Hepatocyte (in vitro differentiated cells): ENCODE measurements around the gene MRPS18C. TPM values are rescaled to one million over a fixed set of nuclear protein-coding genes. Genes with fewer than 3 reads are reported as not detected.

Experiments used
- DNase-seq: peaks from one replicate; pipeline ENCODE4 v3.0.0-alpha.2; 2016; ENCODE audit warnings: low spot score
- H2AFZ ChIP-seq: fragments of 200-600 bp; sonication (generic); 2 replicates; pipeline ENCODE4 v1.6.0; 2016; ENCODE audit warnings: antibody characterized with exemption, mild to moderate bottlenecking
- H3K27ac ChIP-seq: fragments of 200-600 bp; sonication (generic); 2 replicates; pipeline ENCODE4 v1.5.1; 2016; ENCODE audit warnings: mild to moderate bottlenecking
- H3K27me3 ChIP-seq: fragments of 200-600 bp; sonication (generic); 2 replicates; pipeline ENCODE4 v1.6.1; 2016
- H3K36me3 ChIP-seq: fragments of 200-600 bp; sonication (generic); replicated peaks from 2 replicates; pipeline ENCODE4 v1.5.1; 2016; ENCODE audit warnings: low read depth; ENCODE audit not compliant: insufficient read depth
- H3K4me1 ChIP-seq: fragments of 200-600 bp; sonication (generic); 2 replicates; pipeline ENCODE4 v1.5.1; 2016; ENCODE audit warnings: mild to moderate bottlenecking, moderate library complexity; ENCODE audit not compliant: insufficient read depth
- H3K4me2 ChIP-seq: fragments of 200-600 bp; sonication (generic); 2 replicates; pipeline ENCODE4 v1.6.0; 2016
- H3K4me3 ChIP-seq: fragments of 200-600 bp; sonication (generic); 2 replicates; pipeline ENCODE4 v1.5.1; 2016; ENCODE audit warnings: mild to moderate bottlenecking
- H3K79me2 ChIP-seq: fragments of 200-600 bp; sonication (generic); 2 replicates; pipeline ENCODE4 v1.6.0; 2017; ENCODE audit warnings: mild to moderate bottlenecking
- H3K9me2 ChIP-seq: fragments of 200-600 bp; sonication (generic); replicated peaks from 2 replicates; pipeline ENCODE4 v1.6.0; 2017; ENCODE audit warnings: mild to moderate bottlenecking; ENCODE audit not compliant: insufficient read depth
- H3K9me3 ChIP-seq: fragments of 200-600 bp; sonication (generic); 2 replicates; pipeline ENCODE4 v1.5.1; 2016; ENCODE audit warnings: low read depth, mild to moderate bottlenecking
- H4K20me1 ChIP-seq: fragments of 200-600 bp; sonication (generic); 2 replicates; pipeline ENCODE4 v1.6.0; 2016; ENCODE audit warnings: mild to moderate bottlenecking; ENCODE audit not compliant: insufficient read depth, poor library complexity, severe bottlenecking
- CTCF ChIP-seq: fragments of 200-600 bp; sonication (generic); IDR thresholded peaks from 2 replicates; pipeline ENCODE4 v1.5.1; 2016; ENCODE audit warnings: antibody characterized with exemption, mild to moderate bottlenecking; ENCODE audit not compliant: poor library complexity
- EZH2 ChIP-seq: fragments of 200-600 bp; sonication (generic); IDR thresholded peaks from 2 replicates; pipeline ENCODE4 v1.6.1; 2016; ENCODE audit warnings: antibody characterized with exemption, mild to moderate bottlenecking, borderline replicate concordance
- EZH2phosphoT487 ChIP-seq: fragments of 200-600 bp; sonication (generic); IDR thresholded peaks from one replicate; pipeline ENCODE4 v1.6.1; 2018; ENCODE audit warnings: antibody characterized with exemption, mild to moderate bottlenecking, low read depth, moderate library complexity; ENCODE audit not compliant: unreplicated experiment, severe bottlenecking
- WGBS: methylation state at CpG from one replicate; pipeline ENCODE4 v1.1.6; 2016; ENCODE audit warnings: low lambda C conversion rate; ENCODE audit errors: missing lambda C conversion rate; 5-methylcytosine and 5-hydroxymethylcytosine counted together
- polyA plus RNA-seq: library from polyadenylated mRNA; unstranded; fragments of >200 nt; fragmentation: Nextera tagmentation; extraction: Ambion mirVana; gene quantifications from 2 replicates; pipeline ENCODE4 v1.2.1, GENCODE V29; 2016
- total RNA-seq: library from RNA; depleted of rRNA; stranded (reverse); fragments of >200 nt; gene quantifications from 2 replicates; pipeline ENCODE4 v1.2.3, GENCODE V29; 2014

Gene MRPS18C
- total and polyA plus RNA-seq, 2 experiments from 2014 or later = 20.1 to 89.1 TPM

- 100% methylated on average over 2 of the region's 2 CpGs for WGBS
- H3K4me1 ChIP-seq = no peaks in the 10 kb centered on the region
- TF ChIP-seq CTCF (no peak), EZH2phosphoT487 (no peak), EZH2 (no peak)
These were observed 18.1 kb downstream of the MRPS18C start for GRCh38 chr4:83473966-83474365.

GRCh38 chr4:83484500-83485461, 28.9 kb downstream of the MRPS18C start, which contains the start of gene ABRAXAS1:
Gene ABRAXAS1, minus strand, starts transcription at chr4:83485100. Its CDS starts 28 bp downstream, at chr4:83485072.
- WGBS = 2% methylated on average over 52 of the region's 93 CpGs
- Histone ChIP-seq H3K4me3 (peak within 1 kb of the TSS; percentile 89), H3K9me2 (no peaks in the 10 kb centered on the region), H3K4me2 (peak within 1 kb of the TSS; percentile 81), H3K9me3 (no peaks in the 10 kb centered on the region), H3K27ac (peak within 1 kb of the TSS; percentile 91), H2AFZ (peak within 1 kb of the TSS; percentile 88), H4K20me1 (no peaks in the 10 kb centered on the region), H3K4me1 (peaks cover 14% of the 10 kb centered on the region), H3K79me2 (peaks cover 13% of the 10 kb centered on the region), H3K36me3 (no peaks in the 10 kb centered on the region), H3K27me3 (no peaks in the 10 kb centered on the region)
- peak; percentile 98 for DNase-seq
- TF ChIP-seq CTCF = no peak
- no peak for TF ChIP-seq EZH2phosphoT487
- no peak for TF ChIP-seq EZH2

More at GRCh38 chr4:83473966-83474365, 18.1 kb downstream of the MRPS18C start:
- H3K9me3 ChIP-seq = no peaks in the 10 kb centered on the region
- no peak for DNase-seq
- no peak overlapping the region for H3K4me3 ChIP-seq
- H3K27me3 ChIP-seq = no peaks in the 10 kb centered on the region
- H3K36me3 ChIP-seq = no peaks in the 10 kb centered on the region
- no peak overlapping the region for H3K27ac ChIP-seq
- H2AFZ ChIP-seq = no peak overlapping the region
- no peaks in the 10 kb centered on the region for H4K20me1 ChIP-seq
- H3K4me2 ChIP-seq = no peak overlapping the region
- no peaks in the 10 kb centered on the region for H3K79me2 ChIP-seq
- no peaks in the 10 kb centered on the region for H3K9me2 ChIP-seq

GRCh38 chr4:83486457-83487129, 30.7 kb downstream of the MRPS18C start:
- no peak overlapping the region for H3K4me3 ChIP-seq
- DNase-seq = no peak
- peak overlapping the region; percentile 69 for H3K27ac ChIP-seq
- H3K9me3 ChIP-seq = no peaks in the 10 kb centered on the region
- H3K36me3 ChIP-seq = no peaks in the 10 kb centered on the region
- H3K79me2 ChIP-seq = peaks cover 13% of the 10 kb centered on the region
- H3K27me3 ChIP-seq = no peaks in the 10 kb centered on the region
- no peaks in the 10 kb centered on the region for H4K20me1 ChIP-seq
- WGBS = 44% methylated on average over 3 of the region's 3 CpGs
- no peaks in the 10 kb centered on the region for H3K9me2 ChIP-seq
- peak overlapping the region; percentile 22 for H2AFZ ChIP-seq
- no peak overlapping the region for H3K4me2 ChIP-seq
- peaks cover 14% of the 10 kb centered on the region for H3K4me1 ChIP-seq
- TF ChIP-seq CTCF (no peak), EZH2phosphoT487 (no peak), EZH2 (no peak)
